NCI-H146 treated with DMSO at 0.1 percent for 48 hours (cell line): ENCODE measurements around the gene CDK5.
"Not testable (repeated sequence)": the region's sequence is repeated elsewhere in the genome, so short reads cannot be mapped to it uniquely, and the experiment has no call there.

Source experiments
- DNase-seq: peaks from one replicate; lab custom pipeline; 2025; ENCODE audit not compliant: unreplicated experiment; lab: John Stamatoyannopoulos, UW

The CDK5 gene

GRCh38 chr7:151058781-151059366 lies 1.2 kb upstream of the CDK5 start:
- no peak for DNase-seq

- peak; percentile 97 for DNase-seq
Observed at GRCh38 chr7:151057989-151058780, 488 bp upstream of the CDK5 start.

- DNase-seq = no peak
Observed at GRCh38 chr7:151056666-151057505, 811 bp downstream of the CDK5 start.

DNA sequence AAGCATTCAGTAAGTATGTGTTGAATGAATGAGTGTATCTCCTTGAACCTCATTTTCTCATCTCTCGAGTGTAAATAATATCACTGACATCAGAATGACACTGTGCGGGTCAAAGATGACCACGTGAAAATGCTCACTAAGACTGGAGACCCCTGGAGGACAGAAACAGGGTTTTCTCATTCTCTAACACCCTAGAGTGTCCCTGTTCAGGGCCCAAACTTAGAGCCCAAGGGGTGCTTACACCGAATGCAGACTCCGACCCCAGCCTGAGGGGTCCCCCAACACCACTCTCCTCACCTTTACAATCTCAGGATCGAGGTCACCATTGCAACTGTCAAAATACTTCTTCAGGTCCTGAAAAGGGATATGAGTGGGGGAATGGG lies 1.4 kb downstream of the CDK5 start:
- no peak for DNase-seq

DNA sequence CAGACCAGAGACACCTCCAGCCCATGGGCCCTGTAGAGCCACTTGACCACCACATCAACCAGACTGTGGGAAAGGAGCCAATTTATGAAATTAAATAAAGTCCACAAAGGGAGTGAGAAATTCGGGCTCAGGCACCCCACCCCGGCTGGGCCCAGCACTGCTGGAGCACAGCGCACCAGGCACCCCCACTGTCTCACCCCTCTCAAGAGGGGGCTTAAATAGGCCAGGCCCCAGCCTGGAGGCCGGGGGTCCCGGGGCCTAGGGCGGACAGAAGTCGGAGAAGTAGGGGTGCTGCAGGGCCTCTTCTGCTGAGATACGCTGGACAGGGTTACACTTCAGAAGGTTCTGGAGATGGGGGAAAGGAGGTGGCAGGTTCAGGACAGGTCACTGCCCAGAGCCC lies 3.9 kb downstream of the CDK5 start:
- DNase-seq = no peak

- no peak for DNase-seq
Observed at GRCh38 chr7:151053096-151053495, 4.6 kb downstream of the CDK5 start.

DNA sequence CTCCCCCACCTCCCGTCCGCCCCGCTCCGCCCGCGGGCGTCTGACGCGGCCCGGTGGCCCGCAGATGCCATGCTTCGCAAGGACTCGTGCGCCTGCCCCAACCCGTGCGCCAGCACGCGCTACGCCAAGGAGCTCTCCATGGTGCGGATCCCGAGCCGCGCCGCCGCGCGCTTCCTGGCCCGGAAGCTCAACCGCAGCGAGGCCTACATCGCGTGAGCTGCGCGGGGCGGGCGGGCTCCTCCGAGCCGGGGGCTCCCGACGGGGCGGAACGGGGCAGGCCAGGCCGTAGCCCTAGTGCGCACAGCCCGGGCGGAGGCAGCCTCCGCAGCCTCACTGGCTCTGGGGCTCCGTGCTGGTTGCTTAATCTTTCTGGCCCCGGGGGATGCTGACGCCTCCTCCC lies 6.6 kb downstream of the CDK5 start:
- DNase-seq = no peak

DNA sequence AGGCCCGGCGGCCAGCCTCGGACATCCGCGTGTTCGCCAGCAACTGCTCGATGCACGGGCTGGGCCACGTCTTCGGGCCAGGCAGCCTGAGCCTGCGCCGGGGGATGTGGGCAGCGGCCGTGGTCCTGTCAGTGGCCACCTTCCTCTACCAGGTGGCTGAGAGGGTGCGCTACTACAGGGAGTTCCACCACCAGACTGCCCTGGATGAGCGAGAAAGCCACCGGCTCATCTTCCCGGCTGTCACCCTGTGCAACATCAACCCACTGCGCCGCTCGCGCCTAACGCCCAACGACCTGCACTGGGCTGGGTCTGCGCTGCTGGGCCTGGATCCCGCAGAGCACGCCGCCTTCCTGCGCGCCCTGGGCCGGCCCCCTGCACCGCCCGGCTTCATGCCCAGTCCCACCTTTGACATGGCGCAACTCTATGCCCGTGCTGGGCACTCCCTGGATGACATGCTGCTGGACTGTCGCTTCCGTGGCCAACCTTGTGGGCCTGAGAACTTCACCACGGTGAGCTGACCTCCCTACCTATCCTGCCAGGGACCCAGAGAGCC lies 8.7 kb downstream of the CDK5 start:
- no peak for DNase-seq

DNA sequence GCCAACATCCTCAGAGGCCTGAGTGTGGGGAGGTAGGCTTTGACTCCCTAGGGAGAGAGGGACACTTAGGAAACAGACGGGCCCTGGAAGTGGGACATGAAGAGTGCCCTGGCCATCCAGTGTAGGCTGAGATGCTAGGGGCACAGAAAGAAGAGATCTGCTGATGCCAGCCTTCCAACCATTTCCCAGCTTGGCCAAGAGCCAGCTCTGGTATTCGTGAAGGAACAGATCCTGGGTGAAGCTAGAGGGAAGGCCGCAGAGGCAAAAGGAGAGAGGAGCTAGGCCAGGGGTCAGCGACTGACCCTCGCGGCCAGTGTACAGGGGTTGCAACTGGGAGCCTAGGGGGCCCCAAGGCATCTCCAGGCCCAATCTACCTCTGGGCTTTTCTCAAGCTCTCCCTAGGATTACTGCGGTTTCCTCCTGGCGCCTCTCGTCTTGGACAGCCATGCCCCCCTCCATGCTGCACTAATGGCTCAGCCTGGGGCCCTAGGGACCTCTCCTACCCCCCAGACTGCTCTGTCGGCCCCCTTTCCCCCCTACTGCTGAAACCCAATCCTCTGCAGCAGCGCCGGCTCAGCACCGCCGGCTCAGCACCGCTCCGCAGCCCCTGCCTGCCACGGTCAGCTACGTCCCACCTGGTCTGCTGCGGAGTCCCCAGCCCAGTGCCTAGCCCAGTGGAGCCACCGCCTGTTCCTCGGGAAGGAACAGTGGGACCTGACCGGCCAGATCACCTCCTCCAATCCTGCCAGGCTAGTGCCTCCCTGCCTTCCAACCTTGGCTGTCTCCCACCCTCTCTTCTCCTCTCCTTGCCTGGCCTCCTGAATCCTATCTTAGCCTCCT lies 9.5 kb downstream of the CDK5 start, which contains the start of gene ASIC3:
Gene ASIC3, plus strand, starts transcription at position 556 of the 840 bp plus-strand sequence. CDS start 355 bp downstream, outside the sequence.
- DNase-seq = no peak

DNA sequence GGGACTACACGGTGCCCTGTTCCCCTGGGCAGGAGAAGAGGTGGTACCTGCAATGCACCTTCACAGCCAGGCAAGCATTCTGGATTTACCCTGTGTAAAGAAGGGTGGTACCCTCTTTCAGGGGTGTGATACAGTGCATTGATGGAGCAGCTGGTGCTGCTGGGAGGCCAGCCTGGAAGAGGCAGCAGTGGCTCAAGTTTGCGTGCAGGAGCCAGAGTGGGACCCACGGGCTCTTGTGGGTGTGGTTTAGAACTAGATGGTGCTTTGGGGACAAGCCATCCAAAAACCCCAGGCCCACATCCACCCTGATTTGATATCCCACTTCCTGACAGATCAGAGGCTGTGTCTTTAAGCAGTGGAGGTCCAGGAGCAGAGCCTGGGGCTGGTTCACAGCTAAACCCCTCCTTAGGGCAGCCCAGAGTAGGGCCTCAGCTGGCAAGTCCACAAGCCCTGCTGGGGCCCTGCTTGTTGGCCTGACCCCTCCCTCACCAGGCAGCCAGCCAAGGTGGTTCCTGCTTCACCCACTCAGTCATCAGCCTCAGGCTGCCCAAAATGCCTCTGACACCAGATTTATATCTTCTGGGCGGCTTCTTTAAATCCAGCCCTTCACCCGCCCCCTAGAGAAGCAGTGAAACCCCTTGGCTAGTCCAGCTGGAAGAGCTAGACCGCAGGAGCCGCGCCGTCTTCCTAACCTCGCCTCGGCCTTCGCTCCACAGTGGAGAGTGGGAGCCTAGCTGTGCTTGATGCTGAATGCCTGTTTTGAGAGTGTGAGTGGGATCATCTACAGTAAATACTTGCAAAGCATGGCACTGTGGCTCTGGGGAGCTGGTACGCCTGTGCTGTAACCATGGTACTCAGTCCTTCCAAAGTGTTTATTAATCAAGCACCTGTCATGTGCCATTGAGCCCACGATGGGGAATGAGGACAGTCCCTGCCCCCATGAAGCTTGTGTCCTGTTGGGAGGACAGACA lies 10.8 kb downstream of the CDK5 start:
- no peak for DNase-seq

DNA sequence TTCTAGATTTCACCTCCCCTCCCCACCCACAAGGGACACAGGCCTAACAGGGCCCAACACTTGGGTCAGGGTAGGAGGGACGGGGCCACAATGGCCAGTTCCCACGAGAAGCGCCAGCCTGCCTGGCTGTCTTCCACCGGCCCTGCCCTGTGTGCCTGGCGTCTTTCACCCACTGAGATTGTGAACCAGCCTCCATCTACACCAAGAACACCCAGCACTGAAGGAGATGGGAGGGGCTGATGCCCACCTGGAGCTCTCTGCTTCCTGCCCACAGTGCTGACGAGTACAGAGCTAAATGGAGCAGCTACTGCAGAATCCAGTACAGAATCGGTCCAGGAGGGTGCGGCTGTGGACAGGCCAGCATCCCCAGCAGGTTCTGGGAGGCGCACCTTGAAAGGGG lies 11.7 kb downstream of the CDK5 start:
- no peak for DNase-seq

GRCh38 chr7:151045262-151045661 lies 12.4 kb downstream of the CDK5 start:
- no peak for DNase-seq

DNA sequence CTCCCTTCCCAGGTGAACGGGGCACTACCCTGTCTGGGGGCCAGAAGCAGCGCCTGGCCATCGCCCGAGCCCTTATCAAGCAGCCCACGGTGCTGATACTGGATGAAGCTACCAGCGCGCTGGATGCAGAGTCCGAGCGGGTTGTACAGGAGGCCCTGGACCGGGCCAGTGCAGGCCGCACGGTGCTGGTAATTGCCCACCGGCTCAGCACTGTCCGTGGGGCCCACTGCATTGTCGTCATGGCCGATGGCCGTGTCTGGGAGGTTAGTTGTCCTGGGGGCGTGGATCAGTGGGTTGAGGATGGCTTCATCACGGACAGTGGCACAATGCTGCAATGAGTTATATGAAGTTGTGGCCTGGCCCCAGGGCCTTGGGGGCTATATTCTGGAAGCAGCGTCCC lies 13.7 kb downstream of the CDK5 start:
- DNase-seq = no peak

DNA sequence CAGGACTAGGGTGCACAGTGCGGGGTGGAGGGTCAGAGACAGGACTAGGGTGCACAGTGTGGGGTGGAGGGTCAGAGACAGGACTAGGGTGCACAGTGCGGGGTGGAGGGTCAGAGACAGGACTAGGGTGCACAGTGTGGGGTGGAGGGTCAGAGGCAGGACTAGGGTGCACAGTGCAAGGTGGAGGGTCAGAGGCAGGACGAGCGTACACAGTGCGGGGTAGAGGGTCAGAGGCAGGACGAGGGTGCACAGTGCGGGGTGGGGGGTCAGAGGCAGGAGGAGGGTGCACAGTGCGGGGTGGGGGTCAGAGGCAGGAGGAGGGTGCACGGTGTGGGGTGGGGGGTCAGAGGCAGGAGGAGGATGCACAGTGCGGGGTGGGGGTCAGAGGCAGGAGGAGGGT lies 14.2 kb downstream of the CDK5 start:
- DNase-seq = not testable (repeated sequence)

DNA sequence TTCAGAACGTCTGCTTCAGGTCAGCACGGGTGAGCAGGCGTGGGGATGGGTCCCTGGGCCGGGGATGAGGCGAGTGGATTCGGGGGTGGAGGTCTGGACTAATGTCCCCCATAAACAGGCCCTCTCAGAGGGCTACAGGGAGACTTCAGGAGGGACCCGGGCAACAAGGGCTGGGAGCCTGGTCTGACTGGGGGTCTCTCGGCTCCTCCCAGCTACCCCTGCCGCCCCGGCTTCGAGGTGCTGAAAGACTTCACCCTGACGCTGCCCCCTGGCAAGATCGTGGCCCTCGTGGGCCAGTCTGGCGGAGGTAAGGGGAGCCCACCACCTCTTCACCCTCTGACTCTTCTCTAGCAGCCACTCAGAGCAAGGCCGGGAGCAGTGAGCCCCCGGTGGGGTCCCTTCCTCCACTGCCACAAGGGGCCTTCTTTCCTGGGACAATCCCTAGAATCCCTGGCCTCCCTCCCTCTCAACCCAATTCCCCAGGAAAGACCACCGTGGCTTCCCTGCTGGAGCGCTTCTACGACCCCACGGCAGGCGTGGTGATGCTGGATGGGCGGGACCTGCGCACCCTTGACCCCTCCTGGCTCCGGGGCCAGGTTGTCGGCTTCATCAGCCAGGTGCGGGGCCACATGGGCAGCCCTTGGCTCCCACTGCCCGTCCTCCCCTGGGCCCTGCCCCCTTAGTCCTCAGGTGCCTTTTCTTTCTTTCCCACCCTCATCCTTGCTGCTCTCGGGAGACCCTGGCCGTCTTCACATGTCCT lies 16.9 kb downstream of the CDK5 start:
- DNase-seq = no peak

DNA sequence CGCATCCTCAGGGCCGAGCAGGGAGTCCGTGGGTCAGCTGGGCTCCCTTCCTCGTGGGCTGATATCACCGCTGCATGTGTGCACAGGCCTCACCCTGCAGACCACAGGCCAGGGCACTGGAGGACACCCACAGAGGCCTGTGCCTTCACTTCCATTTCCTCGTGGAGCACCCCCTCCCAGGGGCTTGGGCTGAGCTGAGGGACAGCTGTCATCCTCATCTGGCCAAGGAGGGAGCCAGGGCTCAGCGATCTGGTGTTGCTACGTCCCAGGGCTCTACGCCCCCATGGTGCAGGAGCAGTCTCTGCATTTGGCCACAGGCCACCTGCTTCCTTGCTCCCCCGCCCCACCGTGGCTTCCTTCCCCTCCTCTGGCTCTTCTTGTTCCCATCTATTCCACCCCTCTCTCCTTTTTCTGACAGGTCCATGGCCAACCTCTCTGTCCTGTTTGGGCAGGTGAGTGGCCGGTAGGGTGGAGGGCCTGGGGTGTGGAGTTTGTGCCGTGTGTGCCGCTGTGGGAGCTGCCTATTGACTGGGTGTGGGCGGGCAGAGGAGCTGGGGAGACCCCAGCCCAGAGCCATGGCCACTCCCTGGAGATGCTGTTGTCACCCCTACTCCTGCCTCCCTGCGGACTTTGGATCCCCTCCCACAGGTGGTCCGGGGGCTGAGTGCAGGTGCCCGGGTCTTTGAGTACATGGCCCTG lies 17.7 kb downstream of the CDK5 start:
- DNase-seq = no peak

DNA sequence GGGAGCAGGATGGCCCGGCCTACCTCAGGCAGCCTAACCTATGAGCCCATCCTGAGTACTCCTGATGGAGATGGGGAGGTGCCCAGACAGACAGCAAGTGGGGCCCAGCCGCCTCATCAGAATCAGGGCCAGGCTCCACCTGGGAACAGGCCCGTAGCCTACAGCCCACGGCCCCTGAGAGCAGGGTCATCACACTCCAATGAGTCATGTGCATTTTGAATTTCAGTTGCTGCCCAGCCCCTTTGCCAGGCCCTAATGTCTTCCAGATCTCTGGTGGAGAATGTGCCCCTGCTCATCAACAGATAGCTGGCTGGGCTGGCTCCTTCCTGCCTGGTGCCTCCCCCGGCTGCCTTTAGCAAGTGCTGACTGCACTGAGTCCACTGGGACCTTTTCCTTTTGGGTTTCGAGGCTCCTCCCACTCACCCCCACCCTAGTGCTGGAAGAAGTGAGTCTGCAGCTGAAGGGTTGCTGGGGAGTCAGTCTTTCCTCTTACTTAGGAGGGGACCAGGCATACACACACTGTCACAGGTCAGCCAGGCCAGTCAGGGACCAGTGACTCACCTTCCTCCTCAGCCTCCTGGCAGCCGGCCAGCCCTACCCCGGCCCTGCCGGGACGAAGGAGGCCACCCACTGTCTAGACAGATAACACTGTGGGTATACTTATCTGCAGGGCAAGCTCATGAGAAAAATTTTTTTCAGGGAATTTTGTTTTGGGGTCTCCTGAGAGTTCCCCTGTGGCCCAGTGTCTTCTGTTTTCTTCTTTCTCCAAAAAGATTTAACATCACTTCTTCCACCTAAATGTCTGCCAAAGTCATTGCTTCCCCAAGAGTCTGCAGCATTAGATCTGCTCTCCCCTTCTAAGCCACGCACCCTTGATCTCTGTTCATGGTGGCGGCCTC lies 18.5 kb downstream of the CDK5 start:
- DNase-seq = no peak
